22Rv1 (cell line): ENCODE measurements around the gene ZNF609.

Experiments
- CTCF ChIP-seq: fragments of 450-650 bp; IDR thresholded peaks from 2 replicates; pipeline ENCODE4 v1.5.1; 2017; ENCODE audit warnings: mild to moderate bottlenecking
- ZFX ChIP-seq: fragments of 450-650 bp; IDR thresholded peaks from 2 replicates; pipeline ENCODE4 v1.6.1; 2017; ENCODE audit warnings: antibody characterized with exemption, borderline replicate concordance

GRCh38 chr15:64687172-64687571, 226.8 kb downstream of the ZNF609 start:
- TF ChIP-seq CTCF (no peak), ZFX (no peak)
